Right lobe of liver (tissue), 6 donors: ENCODE results near the gene PCCA. TPM values are rescaled to one million over a fixed set of nuclear protein-coding genes. Genes with fewer than 3 reads are reported as not detected.

Experiments used
- ATAC-seq, 4 donors: fragments of 200-7000 bp; cut with Tn5 transposase; one replicate each; pipeline ENCODE4 v1.9.1; 2020; ENCODE audit warnings: mild to moderate bottlenecking in 4 of 4, moderate library complexity in 4 of 4
- DNase-seq, 3 donors: peaks; one replicate each; pipeline ENCODE4 v3.0.0-alpha.2; 2020
- H3K27ac ChIP-seq, 3 donors: fragments of 200-600 bp; one replicate each; pipeline ENCODE4 v1.8.0; 2022
- H3K27me3 ChIP-seq, 2 donors: fragments of 200-600 bp; one replicate each; pipeline ENCODE4 v1.8.0; 2022
- H3K36me3 ChIP-seq, 4 donors: fragments of 200-600 bp; sonication (generic) in 1 of 4; one replicate each; pipeline versions ENCODE4 v1.5.1 to v1.8.0; 2017 to 2022; ENCODE audit warnings: control low read depth in 1 of 4
- H3K4me1 ChIP-seq, 4 donors: fragments of 200-600 bp; sonication (generic) in 1 of 4; one replicate each; pipeline versions ENCODE4 v1.5.1 to v1.8.0; 2017 to 2022; ENCODE audit warnings: control low read depth in 1 of 4
- H3K4me3 ChIP-seq, 3 donors: fragments of 200-600 bp; one replicate each; pipeline ENCODE4 v1.8.0; 2022
- H3K9me3 ChIP-seq, 4 donors: fragments of 200-600 bp; sonication (generic) in 1 of 4; one replicate each; pipeline versions ENCODE4 v1.5.1 to v1.8.0; 2017 to 2022; ENCODE audit warnings: control low read depth in 1 of 4
- CTCF ChIP-seq, 4 donors: fragments of 200-600 bp in 3 of 4; fragments of 450-650 bp in 1 of 4; IDR thresholded peaks; one replicate each; pipeline versions ENCODE4 v1.5.1 to v1.8.0; 2016 to 2022; ENCODE audit warnings: antibody characterized with exemption in 4 of 4, mild to moderate bottlenecking in 2 of 4
- POLR2A ChIP-seq: fragments of 450-650 bp; IDR thresholded peaks from one replicate; pipeline ENCODE4 v1.6.1; 2017; ENCODE audit warnings: antibody characterized with exemption, mild to moderate bottlenecking
- WGBS: methylation state at CpG from one replicate; pipeline ENCODE4 v1.1.6; 2018; ENCODE audit warnings: low coverage, low lambda C conversion rate; ENCODE audit not compliant: insufficient coverage; ENCODE audit errors: missing lambda C conversion rate; 5-methylcytosine and 5-hydroxymethylcytosine counted together
- intact Hi-C, 2 donors: fragments of 100-400 bp; cut with DNase I; formaldehyde crosslinking; loops; one replicate each; pipeline versions ENCODE4 v1.11.2 to v1.14.1; 2022
- total RNA-seq, 6 experiments: library from RNA; depleted of rRNA in 2 of 6; stranded (reverse); fragments of >200 nt in 2 of 6; fragmentation: NEBNext Ultra II Directional in 3 of 6; extraction: Animal tissue kit (Norgen Biotek cat#: 25700) in 3 of 6; gene quantifications; one replicate each; pipeline versions ENCODE4 v1.1.0 to v1.2.4, GENCODE V29; 2016 to 2023
- donor health status: DM: no; HTN: yes; CAD: no.
- donor health status: DM: no; HTN: no; CAD: no.
- donor health status: DM: no; HTN: no; CAD: no.
- donor health status: DM: no; HTN: yes; CAD: no.
- donor health status: DM: no; HTN: yes; CAD: no.

The PCCA gene
- total RNA-seq, 6 experiments from 2014 or later = 58.2 to 161 (median 85.2) TPM

GRCh38 chr13:100561599-100562204 is 472.8 kb downstream of the PCCA start:
- TF ChIP-seq POLR2A (no peak), CTCF (IDR thresholded peaks at IDR 0.05) (no peak)
- H3K36me3 ChIP-seq = no peaks in the 10 kb centered on the region
- H3K27ac ChIP-seq = peak overlapping the region in 2 of 3 donors; percentile 13 to 30
- DNase-seq (peak in 1 of 3 donors; percentile 46), ATAC-seq (peak; percentile 67 to 82 (median 75))
- 18% methylated on average over 4 of the region's 7 CpGs for WGBS
- intact Hi-C loops = no loop called here
- no peak overlapping the region for H3K4me3 ChIP-seq
- H3K27me3 ChIP-seq = no peaks in the 10 kb centered on the region
- peaks cover 0 to 35% (median 16%) of the 10 kb centered on the region in 4 donors for H3K4me1 ChIP-seq
- H3K9me3 ChIP-seq = no peaks in the 10 kb centered on the region

- ATAC-seq = no peak
- intact Hi-C loops = no loop called here
These were observed 474.9 kb downstream of the PCCA start for GRCh38 chr13:100563779-100564178.

GRCh38 chr13:100564444-100565223 is 475.7 kb downstream of the PCCA start:
- Histone ChIP-seq H3K9me3 (no peaks in the 10 kb centered on the region), H3K27me3 (no peaks in the 10 kb centered on the region), H3K4me1 (peaks cover 0 to 35% (median 16%) of the 10 kb centered on the region in 4 donors), H3K4me3 (no peak overlapping the region), H3K36me3 (no peaks in the 10 kb centered on the region), H3K27ac (peak overlapping the region in 2 of 3 donors; percentile 30 to 34)
- ATAC-seq = peak; percentile 39 to 59 (median 55)
- intact Hi-C loops = no loop called here
- no peak for TF ChIP-seq POLR2A
- no peak for TF ChIP-seq CTCF (IDR thresholded peaks at IDR 0.05)
- WGBS = 43% methylated on average over 13 of the region's 13 CpGs
- DNase-seq = no peak

More at GRCh38 chr13:100563779-100564178, 474.9 kb downstream of the PCCA start:
- DNase-seq = no peak
- no peak for TF ChIP-seq CTCF (IDR thresholded peaks at IDR 0.05)
- TF ChIP-seq POLR2A = no peak
- H3K36me3 ChIP-seq = no peaks in the 10 kb centered on the region
- H3K9me3 ChIP-seq = no peaks in the 10 kb centered on the region
- no peak overlapping the region for H3K4me3 ChIP-seq
- H3K4me1 ChIP-seq = peaks cover 0 to 35% (median 16%) of the 10 kb centered on the region in 4 donors
- WGBS = 96% methylated on average over 7 of the region's 7 CpGs
- no peaks in the 10 kb centered on the region for H3K27me3 ChIP-seq
- peak overlapping the region in 1 of 3 donors; percentile 24 for H3K27ac ChIP-seq

- H3K4me3 ChIP-seq = no peak overlapping the region
- DNase-seq = no peak
- intact Hi-C loops = no loop called here
- no peaks in the 10 kb centered on the region for H3K27me3 ChIP-seq
- H3K27ac ChIP-seq = peak overlapping the region in 2 of 3 donors; percentile 30 to 34
- peak; percentile 58 to 72 (median 64) for ATAC-seq
- TF ChIP-seq POLR2A (no peak), CTCF (IDR thresholded peaks at IDR 0.05) (peak in 1 of 4 donors; percentile 33)
- H3K9me3 ChIP-seq = no peaks in the 10 kb centered on the region
- 33% methylated on average over 8 of the region's 8 CpGs for WGBS
- H3K36me3 ChIP-seq = no peaks in the 10 kb centered on the region
- H3K4me1 ChIP-seq = peaks cover 0 to 33% (median 15%) of the 10 kb centered on the region in 4 donors
These were observed 476.4 kb downstream of the PCCA start for GRCh38 chr13:100565286-100565685.
